HepG2 (cell line): ENCODE results near the gene COX6B1. TPM values are rescaled to one million over a fixed set of nuclear protein-coding genes. Genes with fewer than 3 reads are reported as not detected.
A peak's percentile ranks its signal among the peaks of the same experiment; 100 is the strongest.

Experiments
- AGO2 ChIP-seq: fragments of 200-400 bp; formaldehyde crosslinking; optimal IDR thresholded peaks from 2 replicates; pipeline ENCODE3; 2017; ENCODE audit warnings: mild to moderate bottlenecking, low read depth, low read length, moderate library complexity
- FOXC1 ChIP-seq: sonication (generic); formaldehyde crosslinking; IDR thresholded peaks from 2 replicates; pipeline ENCODE4 v1.8.0; 2022; ENCODE audit warnings: mild to moderate bottlenecking, missing genetic modification reagents, borderline replicate concordance
- GATA4 ChIP-seq: sonication (generic); IDR thresholded peaks from 2 replicates; pipeline ENCODE4 v1.6.1; 2016; ENCODE audit warnings: antibody characterized with exemption, low read depth, borderline replicate concordance
- GFI1 ChIP-seq: sonication (generic); formaldehyde crosslinking; IDR thresholded peaks from 2 replicates; pipeline ENCODE4 v1.5.0; 2020; ENCODE audit warnings: missing genetic modification reagents, mild to moderate bottlenecking, borderline replicate concordance
- HOXD1 ChIP-seq: sonication (generic); formaldehyde crosslinking; IDR thresholded peaks from 2 replicates; pipeline ENCODE4 v1.5.0; 2020; ENCODE audit warnings: missing genetic modification reagents
- JUN ChIP-seq: sonication (generic); formaldehyde crosslinking; IDR thresholded peaks from 2 replicates; pipeline ENCODE4 v1.4.0; 2020; ENCODE audit warnings: mild to moderate bottlenecking, missing genetic modification reagents
- JUNB ChIP-seq: sonication (generic); formaldehyde crosslinking; IDR thresholded peaks from 2 replicates; pipeline ENCODE4 v1.8.0; 2022; ENCODE audit warnings: missing genetic modification reagents, mild to moderate bottlenecking, borderline replicate concordance
- RFX5 ChIP-seq: IDR thresholded peaks from 2 replicates; pipeline ENCODE4 v1.6.1; 2011; ENCODE audit warnings: low read depth, low read length, improper control_type of control experiment
- RFXANK ChIP-seq: IDR thresholded peaks from 2 replicates; pipeline ENCODE4 v1.6.1; 2016
- RORA ChIP-seq: sonication (generic); formaldehyde crosslinking; IDR thresholded peaks from 2 replicates; pipeline ENCODE4 v1.5.0; 2020; ENCODE audit warnings: mild to moderate bottlenecking, missing genetic modification reagents, moderate library complexity
- SOX13 ChIP-seq, 3 experiments: fragments of 450-650 bp in 1 of 3; sonication (generic) in 1 of 3; formaldehyde crosslinking in 1 of 3; IDR thresholded peaks in 2 of 3; conservative IDR thresholded peaks in 1 of 3; 2 replicates each; pipeline versions ENCODE4 v1.5.0 to v1.6.1; 2016 to 2020; ENCODE audit warnings: antibody characterized with exemption in 1 of 3, mild to moderate bottlenecking in 1 of 3, missing compliant biosample characterization in 1 of 3, missing genetic modification reagents in 1 of 3, moderate library complexity in 1 of 3
- SP1 ChIP-seq, 2 experiments: fragments of 450-650 bp in 1 of 2; sonication (generic) in 1 of 2; formaldehyde crosslinking in 1 of 2; IDR thresholded peaks; 2 replicates each; pipeline versions ENCODE4 v1.4.0 to v1.6.1; 2016 to 2020; ENCODE audit warnings: missing genetic modification reagents in 1 of 2
- U2AF1 ChIP-seq: fragments of 200-400 bp; formaldehyde crosslinking; optimal IDR thresholded peaks from 2 replicates; pipeline ENCODE3; 2017; ENCODE audit warnings: mild to moderate bottlenecking, low read depth, low read length
- ZBTB3 ChIP-seq: sonication (generic); formaldehyde crosslinking; IDR thresholded peaks from 2 replicates; pipeline ENCODE4 v1.4.0; 2020; ENCODE audit warnings: low read depth, mild to moderate bottlenecking, moderate library complexity, missing genetic modification reagents, borderline replicate concordance
- ZFP90 ChIP-seq: sonication (generic); formaldehyde crosslinking; IDR thresholded peaks from 2 replicates; pipeline ENCODE4 v1.8.0; 2022; ENCODE audit warnings: missing genetic modification reagents, mild to moderate bottlenecking, inconsistent platforms, borderline replicate concordance
- ZNF781 ChIP-seq: sonication (generic); formaldehyde crosslinking; IDR thresholded peaks from 2 replicates; pipeline ENCODE4 v1.5.1; 2020; ENCODE audit warnings: borderline replicate concordance, mild to moderate bottlenecking, missing genetic modification reagents; ENCODE audit errors: not compliant biosample characterization
- ZNF839 ChIP-seq: sonication (generic); formaldehyde crosslinking; IDR thresholded peaks from 2 replicates; pipeline ENCODE4 v1.4.0; 2020; ENCODE audit warnings: missing genetic modification reagents, mild to moderate bottlenecking, borderline replicate concordance
- polyA plus RNA-seq, 8 experiments: library from polyadenylated mRNA; depleted of rRNA in 3 of 8; stranded (reverse) in 7 of 8; unstranded in 1 of 8; fragments of >200 nt; fragmentation: Illumina TruSeq in 4 of 8; extraction: Trizol in 4 of 8; gene quantifications; 2 replicates each; pipeline versions ENCODE4 v1.2.1 to v1.2.3, GENCODE V29; 2011 to 2016; ENCODE audit warnings: low read depth in 4 of 8, missing spikeins in 1 of 8, mixed read lengths in 1 of 8; ENCODE audit not compliant: insufficient read depth in 1 of 8
- total RNA-seq, 5 experiments: library from RNA; depleted of rRNA; stranded (reverse); fragments of >200 nt; fragmentation: Illumina TruSeq; extraction: Trizol; gene quantifications; 2 replicates each; pipeline ENCODE4 v1.2.3, GENCODE V29; 2016; ENCODE audit warnings: low read depth in 1 of 5
- TF ChIP-seq, protein P1 (sequence below): sonication (generic); formaldehyde crosslinking; IDR thresholded peaks from 2 replicates; pipeline ENCODE4 v1.5.0; 2020; ENCODE audit warnings: mild to moderate bottlenecking, missing genetic modification reagents, borderline replicate concordance
- TF ChIP-seq, protein P2 (sequence below): IDR thresholded peaks from 2 replicates; pipeline ENCODE4 v1.6.1; 2016; ENCODE audit warnings: missing biosample characterization, missing genetic modification reagents, low read depth
- TF ChIP-seq, protein P3 (sequence below), 2 experiments: fragments of 450-650 bp in 1 of 2; sonication (generic) in 1 of 2; formaldehyde crosslinking; IDR thresholded peaks; 2 replicates each; pipeline versions ENCODE4 v1.5.0 to v1.8.0; 2020 to 2022; ENCODE audit warnings: mild to moderate bottlenecking in 1 of 2, missing genetic modification reagents in 1 of 2

Gene COX6B1
- total and polyA plus RNA-seq, 2 of the 13 experiments (the other 11 are each of a cell fraction or from before 2014, with no cell fraction given): 481 to 487 TPM

DNA sequence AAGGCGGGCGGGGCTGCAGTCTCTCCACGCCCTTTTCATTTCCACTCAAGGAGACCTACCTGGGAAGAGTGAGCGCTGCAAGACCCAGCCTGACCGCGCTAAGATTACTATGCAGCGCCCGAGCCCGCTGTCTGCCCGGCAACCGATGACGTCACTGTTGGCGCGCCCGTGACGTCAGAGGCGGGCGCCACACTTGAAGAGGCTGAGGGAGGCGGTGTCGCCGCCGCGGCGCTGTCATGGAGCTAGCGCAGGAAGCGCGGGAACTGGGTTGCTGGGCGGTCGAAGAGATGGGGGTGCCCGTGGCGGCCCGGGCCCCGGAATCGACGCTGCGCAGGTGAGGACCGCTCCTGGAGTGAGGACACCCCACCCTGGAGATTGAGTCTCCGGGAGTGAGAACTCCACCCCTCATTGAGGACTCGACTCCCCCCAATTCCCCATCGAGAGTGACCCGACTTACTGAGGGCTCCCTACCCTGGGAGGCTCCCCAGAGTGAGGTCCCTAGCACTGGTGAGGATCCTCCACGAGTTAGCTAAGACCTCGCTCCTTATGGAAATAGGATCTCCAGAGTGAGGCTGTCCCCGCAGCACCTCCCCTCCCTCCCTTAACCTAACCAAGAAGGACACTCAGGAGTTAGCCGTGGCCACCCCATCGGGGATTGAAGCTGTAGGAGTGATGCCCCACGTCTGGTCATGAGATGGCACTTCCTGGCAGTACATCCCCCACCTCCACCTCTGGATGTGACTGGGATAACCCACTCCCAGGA, 35.4 kb upstream of the COX6B1 start, which contains the start of gene HAUS5 (continued):
- TF ChIP-seq SOX13 (IDR thresholded peaks at IDR 0.05) (no peak), SOX13 (CRISPR knock-in tag; conservative IDR thresholded peaks at IDR 0.05 in 1 of 2, IDR thresholded peaks at IDR 0.05 in 1 of 2) (peak in 1 of 2 experiments; percentile 42; a peak in 2 of 4 replicates), FOXC1 (CRISPR knock-in tag) (peak; percentile 73), ZFP90 (CRISPR knock-in tag) (peak; percentile 74; the same call in 1 of the 2 replicates), HOXD1 (CRISPR knock-in tag) (0 out of 2 replicates have a peak, but pooled peaks have one; percentile 24), JUN (CRISPR knock-in tag) (peak; percentile 78; the same call in 1 of the 2 replicates), SP1 (IDR thresholded peaks at IDR 0.05) (no peak), SP1 (CRISPR knock-in tag; IDR thresholded peaks at IDR 0.05) (peak; percentile 78), RFX5 (peak; percentile 100), AGO2 (no peak), U2AF1 (no peak), ZBTB3 (CRISPR knock-in tag) (0 out of 2 replicates have a peak, but pooled peaks have one; percentile 23), GATA4 (no peak), ZNF839 (CRISPR knock-in tag) (no peak), JUNB (CRISPR knock-in tag) (no peak), ZNF781 (CRISPR knock-in tag) (peak; percentile 35), GFI1 (CRISPR knock-in tag) (no peak), RORA (no peak), RFXANK (peak; percentile 100)
- TF ChIP-seq, protein P1, sequence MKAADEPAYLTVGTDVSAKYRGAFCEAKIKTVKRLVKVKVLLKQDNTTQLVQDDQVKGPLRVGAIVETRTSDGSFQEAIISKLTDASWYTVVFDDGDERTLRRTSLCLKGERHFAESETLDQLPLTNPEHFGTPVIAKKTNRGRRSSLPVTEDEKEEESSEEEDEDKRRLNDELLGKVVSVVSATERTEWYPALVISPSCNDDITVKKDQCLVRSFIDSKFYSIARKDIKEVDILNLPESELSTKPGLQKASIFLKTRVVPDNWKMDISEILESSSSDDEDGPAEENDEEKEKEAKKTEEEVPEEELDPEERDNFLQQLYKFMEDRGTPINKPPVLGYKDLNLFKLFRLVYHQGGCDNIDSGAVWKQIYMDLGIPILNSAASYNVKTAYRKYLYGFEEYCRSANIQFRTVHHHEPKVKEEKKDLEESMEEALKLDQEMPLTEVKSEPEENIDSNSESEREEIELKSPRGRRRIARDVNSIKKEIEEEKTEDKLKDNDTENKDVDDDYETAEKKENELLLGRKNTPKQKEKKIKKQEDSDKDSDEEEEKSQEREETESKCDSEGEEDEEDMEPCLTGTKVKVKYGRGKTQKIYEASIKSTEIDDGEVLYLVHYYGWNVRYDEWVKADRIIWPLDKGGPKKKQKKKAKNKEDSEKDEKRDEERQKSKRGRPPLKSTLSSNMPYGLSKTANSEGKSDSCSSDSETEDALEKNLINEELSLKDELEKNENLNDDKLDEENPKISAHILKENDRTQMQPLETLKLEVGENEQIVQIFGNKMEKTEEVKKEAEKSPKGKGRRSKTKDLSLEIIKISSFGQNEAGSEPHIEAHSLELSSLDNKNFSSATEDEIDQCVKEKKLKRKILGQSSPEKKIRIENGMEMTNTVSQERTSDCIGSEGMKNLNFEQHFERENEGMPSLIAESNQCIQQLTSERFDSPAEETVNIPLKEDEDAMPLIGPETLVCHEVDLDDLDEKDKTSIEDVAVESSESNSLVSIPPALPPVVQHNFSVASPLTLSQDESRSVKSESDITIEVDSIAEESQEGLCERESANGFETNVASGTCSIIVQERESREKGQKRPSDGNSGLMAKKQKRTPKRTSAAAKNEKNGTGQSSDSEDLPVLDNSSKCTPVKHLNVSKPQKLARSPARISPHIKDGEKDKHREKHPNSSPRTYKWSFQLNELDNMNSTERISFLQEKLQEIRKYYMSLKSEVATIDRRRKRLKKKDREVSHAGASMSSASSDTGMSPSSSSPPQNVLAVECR: peak; percentile 97
- TF ChIP-seq, protein P2, sequence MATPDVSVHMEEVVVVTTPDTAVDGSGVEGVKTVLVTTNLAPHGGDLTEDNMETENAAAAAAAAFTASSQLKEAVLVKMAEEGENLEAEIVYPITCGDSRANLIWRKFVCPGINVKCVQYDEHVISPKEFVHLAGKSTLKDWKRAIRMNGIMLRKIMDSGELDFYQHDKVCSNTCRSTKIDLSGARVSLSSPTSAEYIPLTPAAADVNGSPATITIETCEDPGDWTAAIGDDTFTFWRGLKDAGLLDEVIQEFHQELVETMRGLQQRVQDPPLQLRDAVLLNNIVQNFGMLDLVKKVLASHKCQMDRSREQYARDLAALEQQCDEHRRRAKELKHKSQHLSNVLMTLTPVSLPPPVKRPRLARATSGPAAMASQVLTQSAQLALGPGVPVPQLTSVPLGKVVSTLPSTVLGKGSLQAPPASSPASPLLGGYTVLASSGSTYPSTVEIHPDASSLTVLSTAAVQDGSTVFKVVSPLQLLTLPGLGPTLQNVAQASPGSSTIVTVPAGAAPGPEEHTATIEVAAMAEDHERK (CRISPR knock-in tag): 0 out of 2 replicates have a peak, but pooled peaks have one; percentile 26
- TF ChIP-seq, protein P3, sequence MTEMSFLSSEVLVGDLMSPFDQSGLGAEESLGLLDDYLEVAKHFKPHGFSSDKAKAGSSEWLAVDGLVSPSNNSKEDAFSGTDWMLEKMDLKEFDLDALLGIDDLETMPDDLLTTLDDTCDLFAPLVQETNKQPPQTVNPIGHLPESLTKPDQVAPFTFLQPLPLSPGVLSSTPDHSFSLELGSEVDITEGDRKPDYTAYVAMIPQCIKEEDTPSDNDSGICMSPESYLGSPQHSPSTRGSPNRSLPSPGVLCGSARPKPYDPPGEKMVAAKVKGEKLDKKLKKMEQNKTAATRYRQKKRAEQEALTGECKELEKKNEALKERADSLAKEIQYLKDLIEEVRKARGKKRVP (CRISPR knock-in tag; IDR thresholded peaks at IDR 0.05): no peak
